ENCODE results near the gene MAPK8. TPM values are rescaled to one million over a fixed set of nuclear protein-coding genes. Genes with fewer than 3 reads are reported as not detected.

The MAPK8 gene
- total and polyA plus RNA-seq, 4 donors: 9.1 to 142 (median 24.2) TPM

- no peak for TF ChIP-seq CTCF (IDR thresholded peaks at IDR 0.05; ENCODE audit: control extremely low read depth, extremely low read depth)
- no peak overlapping the region for H3K9ac ChIP-seq (ENCODE audit: insufficient read depth in 1 of 2, low read length in 2 of 2)
- no peaks in the 10 kb centered on the region for H3K36me3 ChIP-seq (ENCODE audit: control insufficient read depth in 4 of 4, insufficient read depth in 4 of 4, low read length in 4 of 4)
- H3K9me3 ChIP-seq (ENCODE audit: control insufficient read depth in 4 of 4, insufficient read depth in 3 of 4, low read length in 3 of 4): no peaks in the 10 kb centered on the region
- DNase-seq: no peak
- no peak overlapping the region for H3K4me3 ChIP-seq
- no peaks in the 10 kb centered on the region for H3K27me3 ChIP-seq (ENCODE audit: control insufficient read depth in 3 of 3, insufficient read depth in 3 of 3, low read length in 2 of 3)
- no peak for ATAC-seq (ENCODE audit: insufficient read depth, low FRiP score)
- H3K4me1 ChIP-seq (ENCODE audit: control insufficient read depth in 5 of 5, insufficient read depth in 5 of 5, low read length in 5 of 5): peaks cover 0 to 15% (median 9%) of the 10 kb centered on the region in 5 donors
- 77 to 89% methylated on average over 5 of the region's 5 CpGs for WGBS, 2 donors
- H3K27ac ChIP-seq (ENCODE audit: low read depth in 1 of 2, low read length in 1 of 2): no peak overlapping the region
These were observed 92.6 kb downstream of the MAPK8 start for GRCh38 chr10:48399056-48399541.

- WGBS, 2 donors: 93 to 96% methylated on average over 1 of the region's 1 CpG
- no peak for DNase-seq
These were observed 93.1 kb downstream of the MAPK8 start for GRCh38 chr10:48399551-48399950.

DNA sequence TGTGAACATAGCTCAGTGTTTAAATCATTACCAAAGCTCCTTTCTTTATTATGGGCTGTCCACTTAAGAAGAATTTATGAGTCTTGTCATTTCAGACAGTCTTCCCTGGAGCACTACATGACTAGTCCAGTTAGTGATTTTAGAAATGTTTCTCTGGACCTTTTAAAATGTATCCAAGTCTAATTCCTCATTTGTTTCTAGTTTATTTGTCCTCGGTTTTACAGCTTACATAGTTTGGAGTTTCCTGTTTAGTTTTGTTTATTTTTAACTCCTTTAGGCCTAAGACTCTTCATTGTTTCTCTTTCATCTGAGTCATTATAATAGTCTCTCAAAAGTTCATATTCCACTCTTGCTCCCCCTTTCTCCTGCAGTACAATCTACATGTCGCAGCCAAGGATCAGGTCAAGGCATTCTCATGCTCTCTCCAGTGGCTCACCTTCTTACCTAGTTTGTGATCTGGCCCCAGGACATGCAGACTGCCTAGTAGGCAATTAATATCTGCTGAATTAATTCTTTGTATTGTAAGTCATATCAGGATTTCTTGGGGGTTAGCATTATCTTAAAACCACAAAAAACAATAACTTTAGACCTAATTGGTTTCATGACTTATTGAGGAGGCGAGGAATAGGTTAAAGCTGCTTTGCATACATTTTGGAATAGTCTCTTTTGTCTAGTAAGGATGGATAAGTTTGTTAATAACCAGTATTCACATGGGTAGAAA, 93.8 kb downstream of the MAPK8 start:
- no peaks in the 10 kb centered on the region for H3K36me3 ChIP-seq (ENCODE audit: control insufficient read depth in 4 of 4, insufficient read depth in 4 of 4, low read length in 4 of 4)
- no peaks in the 10 kb centered on the region for H3K27me3 ChIP-seq (ENCODE audit: control insufficient read depth in 3 of 3, insufficient read depth in 3 of 3, low read length in 2 of 3)
- H3K9me3 ChIP-seq (ENCODE audit: control insufficient read depth in 4 of 4, insufficient read depth in 3 of 4, low read length in 3 of 4): no peaks in the 10 kb centered on the region
- ATAC-seq (ENCODE audit: insufficient read depth, low FRiP score) (no peak), DNase-seq (no peak)
- 52 to 73% methylated on average over 3 of the region's 3 CpGs for WGBS, 2 donors
- peaks cover 0 to 22% (median 13%) of the 10 kb centered on the region in 5 donors for H3K4me1 ChIP-seq (ENCODE audit: control insufficient read depth in 5 of 5, insufficient read depth in 5 of 5, low read length in 5 of 5)
- no peak overlapping the region for H3K4me3 ChIP-seq
- no peak overlapping the region for H3K27ac ChIP-seq (ENCODE audit: low read depth in 1 of 2, low read length in 1 of 2)
- no peak for TF ChIP-seq CTCF (IDR thresholded peaks at IDR 0.05; ENCODE audit: control extremely low read depth, extremely low read depth)
- H3K9ac ChIP-seq (ENCODE audit: insufficient read depth in 1 of 2, low read length in 2 of 2): peak overlapping the region in 1 of 2 donors; percentile 3

More at GRCh38 chr10:48399551-48399950, 93.1 kb downstream of the MAPK8 start:
- Histone ChIP-seq H3K9me3 (ENCODE audit: control insufficient read depth in 4 of 4, insufficient read depth in 3 of 4, low read length in 3 of 4) (no peaks in the 10 kb centered on the region), H3K9ac (ENCODE audit: insufficient read depth in 1 of 2, low read length in 2 of 2) (no peak overlapping the region), H3K36me3 (ENCODE audit: control insufficient read depth in 4 of 4, insufficient read depth in 4 of 4, low read length in 4 of 4) (no peaks in the 10 kb centered on the region), H3K4me3 (no peak overlapping the region), H3K27me3 (ENCODE audit: control insufficient read depth in 3 of 3, insufficient read depth in 3 of 3, low read length in 2 of 3) (no peaks in the 10 kb centered on the region), H3K4me1 (ENCODE audit: control insufficient read depth in 5 of 5, insufficient read depth in 5 of 5, low read length in 5 of 5) (peaks cover 0 to 19% (median 13%) of the 10 kb centered on the region in 5 donors), H3K27ac (ENCODE audit: low read depth in 1 of 2, low read length in 1 of 2) (no peak overlapping the region)
- TF ChIP-seq CTCF (IDR thresholded peaks at IDR 0.05; ENCODE audit: control extremely low read depth, extremely low read depth): no peak
- ATAC-seq (ENCODE audit: insufficient read depth, low FRiP score): no peak
